Caco-2 (cell line): Measurements from ENCODE around the gene SCYGR5. TPM values are rescaled to one million over a fixed set of nuclear protein-coding genes. Genes with fewer than 3 reads are reported as not detected.

Source experiments
- BruUV-seq: library from RNA; stranded (reverse); fragments of 400-500 nt; replicated peaks from 2 replicates; lab custom pipeline; 2021; lab: Mats Ljungman, UMichigan
- CTCF ChIA-PET: fragments of 300-600 bp; sonication (Branson Sonifier 250); formaldehyde crosslinking; loops from one replicate; lab custom pipeline; 2022; ENCODE audit warnings: antibody characterized with exemption; lab: Charles Lee
- POLR2A ChIA-PET: fragments of 300-600 bp; sonication (Branson Sonifier 250); formaldehyde crosslinking; loops from one replicate; lab custom pipeline; 2022; ENCODE audit warnings: antibody characterized with exemption; lab: Charles Lee
- DNase-seq, 2 experiments: peaks; one replicate each; pipeline versions ENCODE4 v3.0.0 to v3.0.0-alpha.2; 2020 to 2022
- H3K27me3 ChIP-seq: replicated peaks from 2 replicates; pipeline ENCODE4 v1.6.0; 2011; ENCODE audit warnings: low read length; ENCODE audit not compliant: control insufficient read depth, insufficient read depth
- H3K36me3 ChIP-seq: 2 replicates; pipeline ENCODE4 v1.5.1; 2011; ENCODE audit warnings: low read length; ENCODE audit not compliant: control insufficient read depth, insufficient read depth
- H3K4me1 ChIP-seq: fragments of 250-450 bp; sonication (Bioruptor Pico); 2 replicates; pipeline ENCODE4 v1.5.1; 2020; ENCODE audit warnings: mild to moderate bottlenecking
- H3K4me3 ChIP-seq: 2 replicates; pipeline ENCODE4 v1.5.1; 2011; ENCODE audit warnings: low read depth, mild to moderate bottlenecking, control low read depth, low read length
- H3K9me3 ChIP-seq: fragments of 250-450 bp; sonication (Bioruptor Pico); 2 replicates; pipeline ENCODE4 v1.5.1; 2020; ENCODE audit warnings: mild to moderate bottlenecking, moderate library complexity
- H3K27ac Mint-ChIP-seq: one replicate; pipeline ENCODE4 v1.8.0; 2022; ENCODE audit warnings: mixed read lengths; ENCODE audit not compliant: unreplicated experiment
- H3K27me3 Mint-ChIP-seq: one replicate; pipeline ENCODE4 v1.8.0; 2022; ENCODE audit warnings: mixed read lengths; ENCODE audit not compliant: insufficient read depth, unreplicated experiment
- H3K36me3 Mint-ChIP-seq: one replicate; pipeline ENCODE4 v1.8.0; 2022; ENCODE audit warnings: mild to moderate bottlenecking, mixed read lengths; ENCODE audit not compliant: insufficient read depth, unreplicated experiment
- H3K4me1 Mint-ChIP-seq: one replicate; pipeline ENCODE4 v1.8.0; 2022; ENCODE audit warnings: low read depth, mixed read lengths; ENCODE audit not compliant: unreplicated experiment
- H3K4me3 Mint-ChIP-seq: one replicate; pipeline ENCODE4 v1.8.0; 2022; ENCODE audit warnings: mild to moderate bottlenecking, moderate library complexity, mixed read lengths; ENCODE audit not compliant: unreplicated experiment
- H3K9me3 Mint-ChIP-seq: one replicate; pipeline ENCODE4 v1.8.0; 2022; ENCODE audit warnings: mixed read lengths; ENCODE audit not compliant: unreplicated experiment
- CTCF ChIP-seq, 2 experiments: fragments of 200-600 bp in 1 of 2; IDR thresholded peaks; 1 replicate in 1 of 2; 2 replicates in 1 of 2; pipeline versions ENCODE4 v1.5.1 to v1.8.0; 2011 to 2022; ENCODE audit warnings: antibody characterized with exemption in 1 of 2, control low read depth in 1 of 2, inconsistent platforms in 1 of 2, low read depth in 1 of 2, low read length in 1 of 2, mild to moderate bottlenecking in 1 of 2, moderate library complexity in 1 of 2; ENCODE audit not compliant: insufficient read depth in 1 of 2, severe bottlenecking in 1 of 2, unreplicated experiment in 1 of 2
- intact Hi-C: fragments of 100-400 bp; cut with micrococcal nuclease; formaldehyde crosslinking; loops from one replicate; pipeline ENCODE4 v1.10.0; 2022; ENCODE audit not compliant: unreplicated experiment
- total RNA-seq: library from RNA; stranded (reverse); gene quantifications from 2 replicates; pipeline ENCODE4 v1.2.3, GENCODE V29; 2022

The SCYGR5 gene
- total RNA-seq, 1 experiment from 2014 or later: not detected

- no TSS peak for BruUV-seq
- Mint-ChIP-seq H3K27me3 (no peaks in the 10 kb centered on the region), H3K4me1 (peaks cover 8% of the 10 kb centered on the region), H3K9me3 (peaks cover 15% of the 10 kb centered on the region), H3K27ac (no peak overlapping the region), H3K36me3 (no peaks in the 10 kb centered on the region), H3K4me3 (no peak overlapping the region)
- ChIA-PET POLR2A (no interaction called here), CTCF (no interaction called here)
- Histone ChIP-seq H3K4me3 (no peak overlapping the region), H3K36me3 (no peaks in the 10 kb centered on the region), H3K27me3 (no peaks in the 10 kb centered on the region), H3K4me1 (no peaks in the 10 kb centered on the region), H3K9me3 (no peaks in the 10 kb centered on the region)
- no peak for DNase-seq
- no peak for TF ChIP-seq CTCF (IDR thresholded peaks at IDR 0.05; ENCODE audit: insufficient read depth in 1 of 2, low read depth in 1 of 2, low read length in 1 of 2, severe bottlenecking in 1 of 2, unreplicated experiment in 1 of 2)
- intact Hi-C loops: no loop called here
These were observed 41.2 kb upstream of the SCYGR5 start for GRCh38 chr2:227625420-227625819.

GRCh38 chr2:227626580-227627151 is 39.9 kb upstream of the SCYGR5 start:
- Histone ChIP-seq H3K36me3 (no peaks in the 10 kb centered on the region), H3K9me3 (no peaks in the 10 kb centered on the region), H3K4me3 (no peak overlapping the region), H3K4me1 (no peaks in the 10 kb centered on the region), H3K27me3 (no peaks in the 10 kb centered on the region)
- no peak for TF ChIP-seq CTCF (IDR thresholded peaks at IDR 0.05; ENCODE audit: insufficient read depth in 1 of 2, low read depth in 1 of 2, low read length in 1 of 2, severe bottlenecking in 1 of 2, unreplicated experiment in 1 of 2)
- intact Hi-C loops: no loop called here
- no TSS peak for BruUV-seq
- no peaks in the 10 kb centered on the region for H3K36me3 Mint-ChIP-seq
- POLR2A ChIA-PET: no interaction called here
- CTCF ChIA-PET: no interaction called here
- no peak overlapping the region for H3K4me3 Mint-ChIP-seq
- H3K27me3 Mint-ChIP-seq: no peaks in the 10 kb centered on the region
- H3K9me3 Mint-ChIP-seq: peaks cover 15% of the 10 kb centered on the region
- DNase-seq: no peak
- H3K27ac Mint-ChIP-seq: no peak overlapping the region
- H3K4me1 Mint-ChIP-seq: peaks cover 8% of the 10 kb centered on the region

- Mint-ChIP-seq H3K36me3 (no peaks in the 10 kb centered on the region), H3K4me1 (peaks cover 8% of the 10 kb centered on the region), H3K9me3 (peaks cover 15% of the 10 kb centered on the region), H3K27ac (no peak overlapping the region), H3K4me3 (no peak overlapping the region), H3K27me3 (no peaks in the 10 kb centered on the region)
- CTCF ChIA-PET: no interaction called here
- intact Hi-C loops: no loop called here
- Histone ChIP-seq H3K4me3 (no peak overlapping the region), H3K9me3 (no peaks in the 10 kb centered on the region), H3K27me3 (no peaks in the 10 kb centered on the region), H3K36me3 (no peaks in the 10 kb centered on the region), H3K4me1 (no peaks in the 10 kb centered on the region)
- TF ChIP-seq CTCF (IDR thresholded peaks at IDR 0.05; ENCODE audit: insufficient read depth in 1 of 2, low read depth in 1 of 2, low read length in 1 of 2, severe bottlenecking in 1 of 2, unreplicated experiment in 1 of 2): no peak
- DNase-seq: no peak
- POLR2A ChIA-PET: no interaction called here
- no TSS peak for BruUV-seq
These were observed 38.8 kb upstream of the SCYGR5 start for GRCh38 chr2:227627769-227628168.
